GM03348 (cell line): ENCODE data around the gene SPATA3.
"Not testable (repeated sequence)": the region's sequence is repeated elsewhere in the genome, so short reads cannot be mapped to it uniquely, and the experiment has no call there.

Experiments used
- DNase-seq: peaks from one replicate; pipeline ENCODE4 v3.0.0; 2012; ENCODE audit warnings: low spot score

SPATA3 gene

GRCh38 chr2:230998882-230999281 is 3.0 kb downstream of the SPATA3 start:
- no peak for DNase-seq

- DNase-seq, result no peak
Observed at GRCh38 chr2:230999477-230999876, 3.6 kb downstream of the SPATA3 start.

- no peak for DNase-seq
Observed at GRCh38 chr2:231000211-231000904, 4.4 kb downstream of the SPATA3 start.

- DNase-seq, result no peak
Observed at GRCh38 chr2:231001036-231001435, 5.1 kb downstream of the SPATA3 start.

- DNase-seq, result no peak
Observed at GRCh38 chr2:231001921-231002320, 6.0 kb downstream of the SPATA3 start.

- no peak for DNase-seq
Observed at GRCh38 chr2:231002641-231003040, 6.7 kb downstream of the SPATA3 start.

- no peak for DNase-seq
Observed at GRCh38 chr2:231003186-231003585, 7.3 kb downstream of the SPATA3 start.

- DNase-seq, result not testable (repeated sequence)
Observed at GRCh38 chr2:231004930-231005329, 9.0 kb downstream of the SPATA3 start.

- no peak for DNase-seq
Observed at GRCh38 chr2:231007286-231008098, 11.6 kb downstream of the SPATA3 start.

GRCh38 chr2:231008131-231008530 is 12.2 kb downstream of the SPATA3 start:
- no peak for DNase-seq

- DNase-seq, result no peak
Observed at GRCh38 chr2:231009236-231009919, 13.5 kb downstream of the SPATA3 start.

- DNase-seq, result no peak
Observed at GRCh38 chr2:231010201-231010730, 14.3 kb downstream of the SPATA3 start.

GRCh38 chr2:231011526-231011925 is 15.6 kb downstream of the SPATA3 start:
- no peak for DNase-seq

GRCh38 chr2:231012463-231012862 is 16.5 kb downstream of the SPATA3 start:
- no peak for DNase-seq

GRCh38 chr2:231013820-231014219 is 17.9 kb downstream of the SPATA3 start:
- no peak for DNase-seq

GRCh38 chr2:231015478-231015877 is 19.6 kb downstream of the SPATA3 start:
- no peak for DNase-seq

GRCh38 chr2:231015926-231016325 is 20.0 kb downstream of the SPATA3 start:
- DNase-seq, result no peak

- no peak for DNase-seq
Observed at GRCh38 chr2:231016566-231017230, 20.8 kb downstream of the SPATA3 start.

- no peak for DNase-seq
Observed at GRCh38 chr2:231017231-231017598, 21.3 kb downstream of the SPATA3 start.

GRCh38 chr2:231018184-231018583 is 22.3 kb downstream of the SPATA3 start:
- no peak for DNase-seq

- DNase-seq, result not testable (repeated sequence)
Observed at GRCh38 chr2:231025059-231025458, 29.1 kb downstream of the SPATA3 start.

- DNase-seq, result no peak
Observed at GRCh38 chr2:231028889-231029288, 33.0 kb downstream of the SPATA3 start.
